Measurements from ENCODE around the gene FUT7.

Gene FUT7

GRCh38 chr9:137073992-137074399 is 42.1 kb upstream of the FUT7 start:
- H3F3A ChIP-seq (ENCODE audit: insufficient read depth, low read length), result no peaks in the 10 kb centered on the region
- H3K36me3 ChIP-seq (ENCODE audit: insufficient read depth, low read length), result peaks cover 3% of the 10 kb centered on the region; the same call in 1 of the 2 replicates
- H2AFZ ChIP-seq (ENCODE audit: low read length), result no peak overlapping the region
- H3K27me3 ChIP-seq (ENCODE audit: insufficient read depth, low read length), result no peaks in the 10 kb centered on the region
- no peak overlapping the region for H3K27ac ChIP-seq (ENCODE audit: low read depth, low read length, poor library complexity, severe bottlenecking)
- H3K9me2 ChIP-seq (ENCODE audit: low read depth, low read length), result no peaks in the 10 kb centered on the region
- H4K20me1 ChIP-seq (ENCODE audit: insufficient read depth, low read length), result no peaks in the 10 kb centered on the region
- no peak overlapping the region for H3K4me3 ChIP-seq (ENCODE audit: low read depth, low read length, poor library complexity, severe bottlenecking)
- no peak overlapping the region for H3K9ac ChIP-seq (ENCODE audit: low read length)
- peaks cover 6% of the 10 kb centered on the region; the same call in 1 of the 2 replicates for H3K79me2 ChIP-seq (ENCODE audit: insufficient read depth, low read length)
- TF ChIP-seq EZH2 (IDR thresholded peaks at IDR 0.05; ENCODE audit: borderline replicate concordance, low read length) (no peak), CTCF (IDR thresholded peaks at IDR 0.05; ENCODE audit: low read length) (no peak)
- H3K9me3 ChIP-seq (ENCODE audit: low read length), result no peaks in the 10 kb centered on the region
- peaks cover 40% of the 10 kb centered on the region for H3K4me1 ChIP-seq (ENCODE audit: insufficient read depth, low read length, severe bottlenecking)
- H3K4me2 ChIP-seq (ENCODE audit: low read length), result no peak overlapping the region

GRCh38 chr9:137071282-137071681 is 39.4 kb upstream of the FUT7 start:
- TF ChIP-seq EZH2 (IDR thresholded peaks at IDR 0.05; ENCODE audit: borderline replicate concordance, low read length) (no peak), CTCF (IDR thresholded peaks at IDR 0.05; ENCODE audit: low read length) (no peak)
- peak overlapping the region; percentile 87 for H3K9ac ChIP-seq (ENCODE audit: low read length)
- no peaks in the 10 kb centered on the region for H3K27me3 ChIP-seq (ENCODE audit: insufficient read depth, low read length)
- peaks cover 39% of the 10 kb centered on the region for H3K4me1 ChIP-seq (ENCODE audit: insufficient read depth, low read length, severe bottlenecking)
- H3K9me3 ChIP-seq (ENCODE audit: low read length), result no peaks in the 10 kb centered on the region
- H3K27ac ChIP-seq (ENCODE audit: low read depth, low read length, poor library complexity, severe bottlenecking), result peak overlapping the region; percentile 67
- peak overlapping the region; percentile 86 for H3K4me2 ChIP-seq (ENCODE audit: low read length)
- H2AFZ ChIP-seq (ENCODE audit: low read length), result no peak overlapping the region
- H3K36me3 ChIP-seq (ENCODE audit: insufficient read depth, low read length), result peaks cover 5% of the 10 kb centered on the region; the same call in 1 of the 2 replicates
- H3F3A ChIP-seq (ENCODE audit: insufficient read depth, low read length), result no peaks in the 10 kb centered on the region
- no peaks in the 10 kb centered on the region for H4K20me1 ChIP-seq (ENCODE audit: insufficient read depth, low read length)
- no peaks in the 10 kb centered on the region for H3K9me2 ChIP-seq (ENCODE audit: low read depth, low read length)
- peaks cover 6% of the 10 kb centered on the region; the same call in 1 of the 2 replicates for H3K79me2 ChIP-seq (ENCODE audit: insufficient read depth, low read length)
- peak overlapping the region; percentile 75 for H3K4me3 ChIP-seq (ENCODE audit: low read depth, low read length, poor library complexity, severe bottlenecking)

GRCh38 chr9:137070906-137071275 is 39.0 kb upstream of the FUT7 start:
- Histone ChIP-seq H3K36me3 (ENCODE audit: insufficient read depth, low read length) (peaks cover 9% of the 10 kb centered on the region; the same call in 1 of the 2 replicates), H3K27me3 (ENCODE audit: insufficient read depth, low read length) (no peaks in the 10 kb centered on the region), H3K27ac (ENCODE audit: low read depth, low read length, poor library complexity, severe bottlenecking) (peak overlapping the region; percentile 67), H4K20me1 (ENCODE audit: insufficient read depth, low read length) (no peaks in the 10 kb centered on the region), H3K9ac (ENCODE audit: low read length) (peak overlapping the region; percentile 87), H3K79me2 (ENCODE audit: insufficient read depth, low read length) (peaks cover 6% of the 10 kb centered on the region; the same call in 1 of the 2 replicates), H3K9me3 (ENCODE audit: low read length) (no peaks in the 10 kb centered on the region), H3K4me3 (ENCODE audit: low read depth, low read length, poor library complexity, severe bottlenecking) (peak overlapping the region; percentile 75), H2AFZ (ENCODE audit: low read length) (0 out of 2 replicates have a peak overlapping the region, but pooled peaks have one; percentile 25), H3K9me2 (ENCODE audit: low read depth, low read length) (no peaks in the 10 kb centered on the region), H3K4me2 (ENCODE audit: low read length) (peak overlapping the region; percentile 86), H3F3A (ENCODE audit: insufficient read depth, low read length) (no peaks in the 10 kb centered on the region), H3K4me1 (ENCODE audit: insufficient read depth, low read length, severe bottlenecking) (peaks cover 39% of the 10 kb centered on the region)
- TF ChIP-seq CTCF (IDR thresholded peaks at IDR 0.05; ENCODE audit: low read length), result no peak
- no peak for TF ChIP-seq EZH2 (IDR thresholded peaks at IDR 0.05; ENCODE audit: borderline replicate concordance, low read length)
